MM.1S (cell line): ENCODE data around the gene PTPN3.

Source experiments
- CTCF ChIP-seq: fragments of 300-600 bp; sonication (generic); IDR thresholded peaks from 2 replicates; pipeline ENCODE4 v1.5.1; 2016; ENCODE audit warnings: antibody characterized with exemption, low read length, mixed read lengths
- EZH2 ChIP-seq: fragments of 300-600 bp; sonication (generic); optimal IDR thresholded peaks from 2 replicates; pipeline ENCODE3; 2017; ENCODE audit warnings: low read depth, mild to moderate bottlenecking, antibody characterized with exemption, low read length, mixed read lengths
- EZH2phosphoT487 ChIP-seq: fragments of 300-600 bp; sonication (generic); IDR thresholded peaks from 2 replicates; pipeline ENCODE4 v1.6.1; 2018; ENCODE audit warnings: antibody characterized with exemption, low read length

GRCh38 chr9:109344866-109345265 is 153.2 kb downstream of the PTPN3 start:
- TF ChIP-seq CTCF = no peak
- TF ChIP-seq EZH2 = no peak
- TF ChIP-seq EZH2phosphoT487 = no peak
